ENCODE data around the gene ST6GALNAC1.

ST6GALNAC1 gene

GRCh38 chr17:76578376-76578775, 65.2 kb downstream of the ST6GALNAC1 start:
- TF ChIP-seq CTCF (conservative IDR thresholded peaks at IDR 0.05) (no peak), ZFX (IDR thresholded peaks at IDR 0.05) (no peak)
- H3K27ac ChIP-seq, result no peak overlapping the region

GRCh38 chr17:76577876-76578275, 65.7 kb downstream of the ST6GALNAC1 start:
- H3K27ac ChIP-seq, result no peak overlapping the region

GRCh38 chr17:76576189-76576588, 67.4 kb downstream of the ST6GALNAC1 start:
- TF ChIP-seq CTCF (conservative IDR thresholded peaks at IDR 0.05) (no peak), ZFX (IDR thresholded peaks at IDR 0.05) (no peak)
- H3K27ac ChIP-seq, result no peak overlapping the region

More at GRCh38 chr17:76577876-76578275, 65.7 kb downstream of the ST6GALNAC1 start:
- TF ChIP-seq CTCF (conservative IDR thresholded peaks at IDR 0.05) (no peak), ZFX (IDR thresholded peaks at IDR 0.05) (no peak)

GRCh38 chr17:76575570-76575969, 68.0 kb downstream of the ST6GALNAC1 start:
- no peak for TF ChIP-seq ZFX (IDR thresholded peaks at IDR 0.05)
- TF ChIP-seq CTCF (conservative IDR thresholded peaks at IDR 0.05), result no peak
- H3K27ac ChIP-seq, result no peak overlapping the region

All from C4-2B (cell line).